GM12801 (cell line): ENCODE results near the gene AGAP1.

ENCODE experiments used
- CTCF ChIP-seq: IDR thresholded peaks from one replicate; pipeline ENCODE4 v1.5.1; 2011; ENCODE audit warnings: control low read depth; ENCODE audit not compliant: insufficient read length; ENCODE audit errors: extremely low read depth

The AGAP1 gene

GRCh38 chr2:235793163-235793752 is 299.4 kb downstream of the AGAP1 start:
- TF ChIP-seq CTCF = no peak

GRCh38 chr2:235799281-235799680 is 305.4 kb downstream of the AGAP1 start:
- no peak for TF ChIP-seq CTCF

DNA sequence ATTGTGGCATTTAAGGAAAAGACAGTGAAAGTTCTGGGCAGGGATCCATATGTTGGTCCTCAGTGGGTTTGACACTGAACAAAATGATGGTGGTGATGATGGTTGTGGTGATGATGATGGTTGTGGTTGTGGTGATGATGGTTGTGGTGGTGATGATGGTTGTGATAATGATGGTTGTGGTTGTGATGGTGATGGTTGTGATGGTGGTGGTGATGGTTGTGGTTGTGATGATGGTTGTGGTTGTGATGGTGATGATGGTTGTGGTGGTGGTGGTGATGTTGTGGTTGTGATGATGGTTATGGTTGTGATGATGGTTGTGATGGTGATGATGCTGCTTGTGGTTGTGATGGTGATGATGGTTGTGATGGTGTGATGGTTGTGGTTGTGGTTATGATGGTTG is 308.7 kb downstream of the AGAP1 start:
- TF ChIP-seq CTCF = no peak

GRCh38 chr2:235803028-235803427 is 309.2 kb downstream of the AGAP1 start:
- no peak for TF ChIP-seq CTCF

GRCh38 chr2:235804676-235805075 is 310.8 kb downstream of the AGAP1 start:
- TF ChIP-seq CTCF = no peak

- no peak for TF ChIP-seq CTCF
Observed at GRCh38 chr2:235806986-235807750, 313.3 kb downstream of the AGAP1 start.

DNA sequence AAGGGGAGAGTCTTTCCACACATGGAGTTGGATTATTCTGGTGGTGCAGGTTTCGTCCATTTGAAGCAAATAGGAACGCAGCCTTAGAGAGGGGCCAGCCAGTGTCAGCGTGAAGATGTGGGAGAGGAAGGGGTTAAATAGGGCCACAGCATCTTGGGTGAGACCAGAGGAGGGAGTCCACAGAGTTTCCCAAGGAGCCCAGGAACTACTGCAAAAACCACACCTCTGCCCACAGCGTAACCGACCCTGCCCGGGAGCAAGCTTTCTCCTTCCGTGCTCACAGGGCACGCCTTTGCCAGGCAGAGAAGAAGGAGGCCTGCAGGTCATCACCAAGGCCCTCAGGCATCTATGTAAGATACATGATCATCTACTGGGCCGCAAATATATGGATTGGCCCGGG is 314.5 kb downstream of the AGAP1 start:
- TF ChIP-seq CTCF = no peak
